ENCODE results near the gene SLC1A3.

SLC1A3 gene

DNA sequence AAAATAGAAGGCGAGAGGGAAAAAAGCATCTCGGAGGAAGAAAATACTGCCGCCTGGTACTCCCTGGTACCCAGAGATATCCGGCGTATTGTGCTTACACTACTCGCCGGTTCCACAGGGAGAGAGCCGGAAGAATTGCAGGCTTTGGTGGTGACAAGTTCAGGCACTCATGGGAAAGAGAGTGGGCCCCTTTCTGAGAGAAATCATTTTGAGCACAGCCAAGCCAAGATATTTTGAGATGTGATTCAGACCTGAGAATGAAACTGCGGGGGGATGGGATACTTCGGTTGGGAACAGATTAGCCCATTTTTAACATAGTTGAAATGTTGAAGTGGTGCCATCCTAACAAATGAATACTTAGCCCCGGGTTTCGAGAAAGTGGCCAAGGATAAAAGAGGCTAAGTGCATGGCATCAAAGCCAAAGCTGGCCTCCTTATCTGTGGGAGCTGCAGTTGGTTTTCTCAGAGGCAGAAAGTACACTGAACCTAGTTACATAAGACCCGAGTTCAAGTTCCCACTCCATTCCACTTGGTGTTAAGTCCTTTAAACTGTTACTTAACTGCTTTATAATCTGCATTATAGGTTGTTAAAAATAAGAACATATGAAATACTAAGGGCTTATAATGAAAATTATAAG is 62.7 kb downstream of the SLC1A3 start:
- H3K4me3 ChIP-seq (ENCODE audit: low read length) = no peak overlapping the region

DNA sequence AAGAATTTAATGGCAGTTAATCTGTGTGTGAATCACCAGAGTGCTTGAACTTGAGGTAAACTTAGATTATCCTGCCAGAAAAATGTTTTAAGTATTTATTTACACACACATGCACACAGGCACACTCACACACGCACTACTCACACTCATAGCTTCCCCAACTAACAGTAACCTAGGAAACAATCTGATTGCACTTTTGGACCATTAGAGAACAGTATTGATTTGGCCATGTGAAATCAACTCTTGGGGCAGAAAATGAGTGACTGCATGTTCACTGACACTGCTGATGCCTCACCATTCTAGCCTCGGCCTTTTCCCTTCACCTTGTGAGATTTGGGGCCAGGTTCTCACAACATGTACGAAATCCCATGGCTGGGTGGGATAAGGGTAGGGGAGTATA is 64.1 kb downstream of the SLC1A3 start:
- H3K4me3 ChIP-seq (ENCODE audit: low read length) = no peak overlapping the region
- DNase-seq (ENCODE audit: low read depth) = no peak
- TF ChIP-seq, protein P1, sequence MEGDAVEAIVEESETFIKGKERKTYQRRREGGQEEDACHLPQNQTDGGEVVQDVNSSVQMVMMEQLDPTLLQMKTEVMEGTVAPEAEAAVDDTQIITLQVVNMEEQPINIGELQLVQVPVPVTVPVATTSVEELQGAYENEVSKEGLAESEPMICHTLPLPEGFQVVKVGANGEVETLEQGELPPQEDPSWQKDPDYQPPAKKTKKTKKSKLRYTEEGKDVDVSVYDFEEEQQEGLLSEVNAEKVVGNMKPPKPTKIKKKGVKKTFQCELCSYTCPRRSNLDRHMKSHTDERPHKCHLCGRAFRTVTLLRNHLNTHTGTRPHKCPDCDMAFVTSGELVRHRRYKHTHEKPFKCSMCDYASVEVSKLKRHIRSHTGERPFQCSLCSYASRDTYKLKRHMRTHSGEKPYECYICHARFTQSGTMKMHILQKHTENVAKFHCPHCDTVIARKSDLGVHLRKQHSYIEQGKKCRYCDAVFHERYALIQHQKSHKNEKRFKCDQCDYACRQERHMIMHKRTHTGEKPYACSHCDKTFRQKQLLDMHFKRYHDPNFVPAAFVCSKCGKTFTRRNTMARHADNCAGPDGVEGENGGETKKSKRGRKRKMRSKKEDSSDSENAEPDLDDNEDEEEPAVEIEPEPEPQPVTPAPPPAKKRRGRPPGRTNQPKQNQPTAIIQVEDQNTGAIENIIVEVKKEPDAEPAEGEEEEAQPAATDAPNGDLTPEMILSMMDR (conservative IDR thresholded peaks at IDR 0.05; ENCODE audit: low read depth, low read length) = no peak

More for the DNA sequence above, 62.7 kb downstream of the SLC1A3 start:
- DNase-seq (ENCODE audit: low read depth) = no peak
- TF ChIP-seq, protein P1 (conservative IDR thresholded peaks at IDR 0.05; ENCODE audit: low read depth, low read length) = no peak

DNA sequence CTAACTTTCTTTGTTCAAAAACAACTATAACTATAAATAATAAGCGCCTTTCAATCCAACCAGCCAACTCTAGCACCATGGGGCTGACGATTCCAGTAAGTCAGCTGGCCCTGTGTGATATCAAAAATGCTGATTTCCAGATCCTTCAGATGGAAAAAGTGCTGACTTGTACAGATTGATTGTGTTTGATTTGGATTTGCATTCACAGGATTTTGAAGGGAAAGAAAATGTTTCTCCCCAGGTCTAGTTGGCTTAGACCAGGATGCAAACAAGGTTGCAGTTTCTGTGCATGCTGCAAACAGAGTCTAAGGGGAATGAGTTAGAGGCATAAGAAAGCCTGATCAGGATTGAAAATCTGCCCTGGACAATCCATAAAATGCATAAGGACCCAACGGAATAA is 68.9 kb downstream of the SLC1A3 start:
- DNase-seq (ENCODE audit: low read depth) = no peak
- TF ChIP-seq, protein P1 (conservative IDR thresholded peaks at IDR 0.05; ENCODE audit: low read depth, low read length) = no peak
- H3K4me3 ChIP-seq (ENCODE audit: low read length) = no peak overlapping the region

DNA sequence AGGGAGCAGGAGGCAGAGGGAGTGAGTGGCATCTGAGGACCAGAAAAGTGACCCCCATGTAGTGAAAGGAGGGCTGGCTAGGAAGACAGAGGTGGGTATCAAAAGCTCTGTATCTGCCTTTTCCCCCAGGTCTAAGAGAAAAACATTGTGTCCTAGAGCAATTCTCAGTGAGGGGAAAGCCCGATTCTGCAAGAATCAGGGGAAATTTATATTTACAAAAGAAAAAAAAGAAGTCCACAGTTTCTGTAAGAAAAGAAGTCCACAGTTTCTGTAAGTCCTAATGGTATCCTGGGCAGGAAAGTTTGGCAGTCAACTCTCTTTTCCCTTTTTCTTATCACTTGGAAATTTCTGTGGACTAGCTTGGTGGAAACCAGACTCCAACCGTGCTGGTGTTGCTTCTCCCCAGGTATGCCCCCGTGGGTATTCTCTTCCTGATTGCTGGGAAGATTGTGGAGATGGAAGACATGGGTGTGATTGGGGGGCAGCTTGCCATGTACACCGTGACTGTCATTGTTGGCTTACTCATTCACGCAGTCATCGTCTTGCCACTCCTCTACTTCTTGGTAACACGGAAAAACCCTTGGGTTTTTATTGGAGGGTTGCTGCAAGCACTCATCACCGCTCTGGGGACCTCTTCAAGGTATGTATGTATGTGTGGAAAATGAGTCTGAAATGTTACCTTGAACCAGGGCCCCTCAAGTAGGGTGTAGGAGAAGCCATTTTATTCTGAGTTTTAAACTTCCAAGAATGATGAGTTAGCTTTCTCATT is 73.0 kb downstream of the SLC1A3 start:
- TF ChIP-seq, protein P1 (conservative IDR thresholded peaks at IDR 0.05; ENCODE audit: low read depth, low read length) = no peak
- DNase-seq (ENCODE audit: low read depth) = no peak
- H3K4me3 ChIP-seq (ENCODE audit: low read length) = no peak overlapping the region

DNA sequence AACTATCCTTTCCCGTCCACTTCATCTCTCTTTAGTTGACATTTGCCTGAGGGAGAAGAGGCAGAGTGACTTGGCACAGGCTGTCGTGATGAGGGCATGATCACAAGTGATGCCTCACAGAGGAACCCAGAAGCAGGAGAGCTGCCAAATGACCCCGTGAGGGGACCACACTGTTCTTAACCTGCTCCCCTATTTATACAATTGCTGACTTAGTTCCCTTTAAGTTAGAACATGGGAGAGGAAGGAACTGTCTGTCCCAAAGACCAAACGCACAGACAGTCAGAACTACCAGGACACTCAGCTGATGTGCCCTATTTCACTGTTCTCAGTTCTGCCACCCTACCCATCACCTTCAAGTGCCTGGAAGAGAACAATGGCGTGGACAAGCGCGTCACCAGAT is 73.7 kb downstream of the SLC1A3 start:
- no peak for DNase-seq (ENCODE audit: low read depth)
- H3K4me3 ChIP-seq (ENCODE audit: low read length) = no peak overlapping the region
- TF ChIP-seq, protein P1 (conservative IDR thresholded peaks at IDR 0.05; ENCODE audit: low read depth, low read length) = no peak

DNA sequence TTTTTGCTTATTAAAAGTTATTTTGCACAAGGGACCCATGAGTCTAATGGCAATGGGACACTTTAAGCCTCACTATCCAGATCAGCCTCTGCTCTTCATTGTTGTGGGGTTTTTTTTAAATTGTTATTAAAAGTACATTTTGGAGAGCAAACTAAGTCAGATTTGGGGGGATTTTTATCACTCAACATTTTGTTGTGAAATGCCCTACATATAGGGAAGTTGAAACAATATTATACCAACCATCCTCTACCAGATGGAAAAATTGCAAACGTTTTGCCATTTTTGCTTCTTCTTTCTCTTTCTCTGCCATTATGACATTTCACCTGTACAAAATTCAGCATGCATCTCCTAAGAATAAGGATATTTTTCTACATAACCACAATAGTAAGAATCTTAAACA is 75.3 kb downstream of the SLC1A3 start:
- DNase-seq (ENCODE audit: low read depth) = no peak
- H3K4me3 ChIP-seq (ENCODE audit: low read length) = no peak overlapping the region
- TF ChIP-seq, protein P1 (conservative IDR thresholded peaks at IDR 0.05; ENCODE audit: low read depth, low read length) = no peak

DNA sequence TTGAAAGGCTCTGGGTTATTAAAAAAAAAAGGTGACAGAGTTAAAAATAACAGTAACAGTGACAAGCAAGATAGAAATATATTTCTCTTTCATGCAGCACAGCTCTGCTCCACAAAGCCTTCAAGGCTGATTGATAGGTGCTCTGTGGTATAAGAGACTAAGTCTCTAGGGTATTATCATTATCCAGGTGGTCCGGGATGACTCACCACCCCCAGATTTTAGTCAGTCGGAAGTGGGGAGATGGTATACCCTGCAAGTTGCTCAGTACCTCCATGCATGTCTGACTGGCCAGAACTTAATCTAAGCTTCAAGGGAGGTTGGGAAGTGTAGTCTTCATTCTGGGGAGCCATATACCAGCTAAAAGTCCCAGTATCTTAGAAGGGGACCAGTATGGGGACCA is 76.1 kb downstream of the SLC1A3 start:
- DNase-seq (ENCODE audit: low read depth) = no peak
- no peak overlapping the region for H3K4me3 ChIP-seq (ENCODE audit: low read length)
- TF ChIP-seq, protein P1 (conservative IDR thresholded peaks at IDR 0.05; ENCODE audit: low read depth, low read length) = no peak
